Amniotic epithelial cell (primary cell): ENCODE results near the gene DDRGK1.
"Not testable (repeated sequence)": the region's sequence is repeated elsewhere in the genome, so short reads cannot be mapped to it uniquely, and the experiment has no call there.

Experiments used
- DNase-seq: peaks from one replicate; pipeline ENCODE4 v3.0.0-alpha.2; 2010; ENCODE audit warnings: low read depth

Gene DDRGK1

GRCh38 chr20:3164763-3165410 lies 39.6 kb downstream of the DDRGK1 start:
- DNase-seq: no peak

- DNase-seq: no peak
These were observed 40.3 kb downstream of the DDRGK1 start for GRCh38 chr20:3164043-3164762.

DNA sequence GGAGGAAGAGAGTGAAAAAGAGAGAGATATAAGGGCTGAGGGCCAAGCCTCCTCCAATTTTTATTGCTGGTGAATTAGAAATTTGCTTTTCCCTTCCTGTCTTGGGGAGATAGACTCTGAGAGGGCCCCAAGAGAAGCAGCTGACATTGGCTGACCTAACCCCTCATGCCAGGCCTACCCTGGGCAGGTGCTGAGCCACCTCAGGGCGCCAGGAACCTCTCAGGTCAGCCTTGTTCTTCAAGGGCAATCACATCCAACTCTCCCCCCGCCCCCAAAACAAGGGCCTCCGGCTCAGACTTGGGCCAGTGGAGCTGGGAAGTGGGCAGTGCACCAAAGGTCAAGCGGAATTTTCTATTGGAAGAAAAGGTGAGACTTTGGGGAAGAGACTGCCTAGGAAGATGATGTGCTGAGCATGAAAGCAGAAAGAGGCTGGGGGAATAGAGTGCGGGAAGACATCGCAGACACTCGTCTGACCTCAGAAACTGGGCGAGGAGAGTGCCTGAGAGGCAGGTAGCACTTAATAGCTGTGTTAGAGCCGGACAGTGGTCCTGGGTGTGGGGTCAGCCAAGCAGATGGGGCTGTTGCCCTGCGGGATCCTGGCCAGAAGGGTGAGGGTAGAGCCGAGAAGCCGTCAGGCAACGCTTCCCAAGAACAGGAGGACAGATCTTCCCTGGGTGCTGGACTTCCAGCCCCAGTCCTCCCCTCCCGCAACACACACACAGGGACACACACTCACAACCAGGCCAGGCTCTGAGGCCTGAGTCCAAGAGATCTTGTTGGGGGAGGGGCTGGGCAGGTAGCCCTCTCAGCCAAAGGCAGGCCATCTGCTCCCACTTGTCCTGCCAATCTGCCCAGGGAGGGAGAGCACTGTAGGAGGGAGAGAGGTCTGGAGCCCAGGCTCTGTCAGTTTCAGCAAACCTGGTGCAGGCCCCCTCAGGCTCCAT lies 41.1 kb downstream of the DDRGK1 start:
- DNase-seq: no peak

GRCh38 chr20:3162080-3162611 lies 42.3 kb downstream of the DDRGK1 start:
- DNase-seq: no peak

DNA sequence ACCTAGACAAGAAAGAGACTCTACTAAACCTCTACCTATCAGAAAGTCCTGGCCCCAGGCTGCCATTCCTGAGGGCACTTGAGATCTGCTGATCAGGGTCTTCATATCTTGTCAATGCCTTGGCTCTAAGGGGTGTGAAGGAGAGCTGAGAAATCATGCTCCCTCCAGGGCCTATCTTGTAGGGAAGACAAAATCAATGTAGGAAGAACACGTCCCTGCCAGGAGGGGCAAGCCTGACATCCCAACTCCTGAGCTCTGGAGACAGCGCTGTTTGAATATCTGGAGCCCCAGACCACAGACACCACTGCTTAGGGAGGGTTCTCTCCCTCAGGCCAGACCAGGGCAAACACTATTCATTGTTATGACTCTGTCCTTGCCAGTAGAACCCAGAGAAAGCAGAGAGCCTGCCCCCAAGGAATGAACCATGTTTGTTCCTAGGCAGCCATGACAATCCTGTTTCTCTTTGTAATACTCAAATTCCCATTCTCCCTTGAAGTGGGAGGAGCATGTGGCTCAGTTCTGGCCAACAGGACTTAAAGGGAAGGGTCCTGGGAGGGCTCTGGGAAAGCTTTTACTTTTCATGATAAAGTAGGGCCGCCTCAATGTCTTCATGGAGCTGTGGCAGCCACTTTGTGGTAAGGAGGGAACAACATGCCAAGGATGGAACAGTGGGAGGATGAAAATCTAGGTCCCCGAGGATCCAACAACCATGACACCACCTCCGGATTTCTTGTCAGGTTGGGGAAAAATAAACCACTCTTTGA lies 43.0 kb downstream of the DDRGK1 start:
- DNase-seq: no peak

- no peak for DNase-seq
These were observed 44.1 kb downstream of the DDRGK1 start for GRCh38 chr20:3160418-3160817.

GRCh38 chr20:3158968-3159431 lies 45.5 kb downstream of the DDRGK1 start:
- DNase-seq: peak; percentile 46

- no peak for DNase-seq
These were observed 46.7 kb downstream of the DDRGK1 start for GRCh38 chr20:3157817-3158216.

GRCh38 chr20:3156811-3157619 lies 47.5 kb downstream of the DDRGK1 start:
- peak; percentile 59 for DNase-seq

DNA sequence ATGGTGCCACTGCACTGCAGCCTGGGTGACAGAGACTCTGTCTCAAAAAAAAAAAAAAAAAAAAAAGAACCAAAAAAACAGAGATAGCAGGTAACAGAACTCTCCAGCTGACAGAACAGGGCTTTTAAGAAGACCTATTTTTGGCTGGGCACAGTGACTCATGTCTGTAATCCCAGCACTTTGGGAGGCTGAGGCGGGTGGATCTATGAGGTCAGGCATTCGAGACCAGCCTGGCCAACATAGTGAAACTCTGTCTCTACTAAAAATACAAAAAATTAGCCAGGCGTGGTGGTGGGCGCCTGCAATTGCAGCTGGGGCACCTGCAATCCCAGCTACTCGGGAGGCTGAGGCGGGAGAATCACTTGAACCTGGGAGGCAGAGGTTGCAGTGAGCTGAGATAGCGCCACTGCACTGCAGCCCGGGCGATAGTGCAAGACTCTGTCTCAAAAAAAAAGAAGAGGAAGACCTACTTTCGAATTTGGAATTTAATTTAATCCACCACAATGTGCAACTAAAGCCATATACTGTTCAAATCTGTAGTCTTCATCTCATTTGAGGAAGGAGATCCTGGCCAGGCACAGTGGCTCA lies 52.3 kb downstream of the DDRGK1 start:
- DNase-seq: not testable (repeated sequence)

DNA sequence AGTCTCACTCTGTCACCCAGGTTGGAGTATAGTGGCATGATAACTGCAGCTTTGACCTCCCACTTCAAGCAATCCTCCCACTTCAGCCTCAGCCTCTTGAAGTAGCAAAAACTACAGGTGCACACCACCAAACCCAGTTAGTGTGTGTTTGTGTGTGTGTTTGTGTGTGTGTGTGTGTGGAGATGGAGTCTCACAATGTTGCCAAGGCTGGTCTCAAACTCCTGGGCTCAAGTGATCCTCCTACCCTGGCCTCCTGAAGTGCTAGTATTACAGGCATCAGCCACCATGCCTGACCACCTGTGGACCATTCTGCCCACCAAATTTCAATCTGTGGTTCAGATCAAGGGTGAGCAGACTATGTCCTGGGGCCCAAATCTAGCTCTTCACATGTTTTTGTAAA lies 53.6 kb downstream of the DDRGK1 start:
- DNase-seq: no peak

GRCh38 chr20:3146732-3147341 lies 57.6 kb downstream of the DDRGK1 start:
- DNase-seq: peak; percentile 26

- DNase-seq: no peak
These were observed 62.7 kb downstream of the DDRGK1 start for GRCh38 chr20:3141757-3142156.
